CD4-positive, alpha-beta T cell (primary cell): ENCODE data around the gene OR2T34. TPM values are rescaled to one million over a fixed set of nuclear protein-coding genes. Genes with fewer than 3 reads are reported as not detected.
A peak's percentile ranks its signal among the peaks of the same experiment; 100 is the strongest.

Experiments
- ATAC-seq: fragments of 200-7000 bp; cut with Tn5 transposase; one replicate; pipeline ENCODE4 v1.10.0; 2022; ENCODE audit warnings: mild to moderate bottlenecking; ENCODE audit not compliant: poor library complexity
- CTCF ChIA-PET: fragments of 350-600 bp; sonication (Branson Sonifier 250); formaldehyde crosslinking; loops from one replicate; lab custom pipeline; 2021; ENCODE audit warnings: antibody characterized with exemption, inconsistent platforms; lab: Charles Lee
- POLR2A ChIA-PET: fragments of 350-600 bp; sonication (Branson Sonifier 250); formaldehyde crosslinking; loops from one replicate; lab custom pipeline; 2021; ENCODE audit warnings: antibody characterized with exemption, inconsistent platforms; lab: Charles Lee
- DNase-seq, 14 experiments: peaks; one replicate each; pipeline ENCODE4 v3.0.0-alpha.2; 2013 to 2020; ENCODE audit warnings: mixed read lengths in 2 of 14
- H3K27ac ChIP-seq, 2 donors: one replicate each; pipeline versions ENCODE4 v1.5.1 to v1.7.0; 2013; ENCODE audit warnings: low read length in 2 of 2, low read depth in 1 of 2, mild to moderate bottlenecking in 1 of 2
- H3K27me3 ChIP-seq, 2 experiments: 1 replicate in 1 of 2; 2 replicates in 1 of 2; pipeline versions ENCODE4 v1.6.1 to v1.7.0; 2013; ENCODE audit warnings: low read length in 2 of 2, control low read depth in 1 of 2, mild to moderate bottlenecking in 1 of 2, moderate library complexity in 1 of 2; ENCODE audit not compliant: insufficient read depth in 2 of 2, control insufficient read depth in 1 of 2
- H3K36me3 ChIP-seq: one replicate; pipeline ENCODE4 v1.6.1; 2013; ENCODE audit warnings: low read length, control low read depth; ENCODE audit not compliant: insufficient read depth
- H3K4me1 ChIP-seq: one replicate; pipeline ENCODE4 v1.6.1; 2013; ENCODE audit warnings: low read length, control low read depth; ENCODE audit not compliant: insufficient read depth
- H3K4me3 ChIP-seq: one replicate; pipeline ENCODE4 v1.5.1; 2013; ENCODE audit warnings: mild to moderate bottlenecking, low read length, moderate library complexity
- H3K9me3 ChIP-seq, 2 experiments: 1 replicate in 1 of 2; 2 replicates in 1 of 2; pipeline versions ENCODE4 v1.6.1 to v1.7.0; 2013; ENCODE audit warnings: low read length in 2 of 2, mild to moderate bottlenecking in 2 of 2, control low read depth in 1 of 2, moderate library complexity in 1 of 2; ENCODE audit not compliant: control insufficient read depth in 1 of 2, insufficient read depth in 1 of 2
- H3K27ac Mint-ChIP-seq: one replicate; pipeline ENCODE4 v1.8.0; 2020; ENCODE audit warnings: mixed read lengths
- H3K27me3 Mint-ChIP-seq: one replicate; pipeline ENCODE4 v1.8.0; 2021; ENCODE audit warnings: mixed read lengths
- H3K36me3 Mint-ChIP-seq: one replicate; pipeline ENCODE4 v1.8.0; 2021; ENCODE audit warnings: low read depth, mixed read lengths
- H3K4me1 Mint-ChIP-seq: one replicate; pipeline ENCODE4 v1.8.0; 2021; ENCODE audit warnings: low read depth, mixed read lengths
- H3K4me3 Mint-ChIP-seq: one replicate; pipeline ENCODE4 v1.8.0; 2020; ENCODE audit warnings: mild to moderate bottlenecking, mixed read lengths
- H3K9me3 Mint-ChIP-seq: one replicate; pipeline ENCODE4 v1.8.0; 2020; ENCODE audit warnings: mixed read lengths
- CTCF ChIP-seq: fragments of 200-600 bp; IDR thresholded peaks from one replicate; pipeline ENCODE4 v1.8.0; 2022; ENCODE audit warnings: antibody characterized with exemption, mild to moderate bottlenecking
- intact Hi-C, 2 experiments: fragments of 100-400 bp; cut with DNase I in 1 of 2; cut with micrococcal nuclease in 1 of 2; formaldehyde crosslinking; loops; one replicate each; pipeline versions ENCODE4 v1.15.1 to v1.9.0; 2023 to 2025; cut with DNase I, micrococcal nuclease
- total RNA-seq, 174 experiments: library from RNA in 2 of 174; stranded (reverse) in 2 of 174; gene quantifications; one replicate each; pipeline ENCODE4 v1.2.3 and lab custom pipeline; 2021 to 2026

The OR2T34 gene
- total RNA-seq, 2 experiments from 2014 or later, result not detected

- Mint-ChIP-seq H3K36me3 (no peaks in the 10 kb centered on the region), H3K27ac (no peak overlapping the region), H3K9me3 (no peaks in the 10 kb centered on the region), H3K4me3 (no peak overlapping the region), H3K4me1 (no peaks in the 10 kb centered on the region), H3K27me3 (no peaks in the 10 kb centered on the region)
- Histone ChIP-seq H3K27me3 (no peaks in the 10 kb centered on the region), H3K27ac (no peak overlapping the region), H3K4me1 (no peaks in the 10 kb centered on the region), H3K9me3 (no peaks in the 10 kb centered on the region), H3K36me3 (no peaks in the 10 kb centered on the region), H3K4me3 (no peak overlapping the region)
- intact Hi-C loops, result no loop called here
- ChIA-PET CTCF (no interaction called here), POLR2A (interaction anchor here (1.0 kb wide), 1 partner anchor 9 kb away, joined by 3 read pairs; no protein-coding TSS in a partner anchor)
- DNase-seq, result peak in 13 of 14 experiments; percentile 5 to 52 (median 43)
- no peak for ATAC-seq
- TF ChIP-seq CTCF, result peak; percentile 62
These were observed 44.3 kb upstream of the OR2T34 start for GRCh38 chr1:248618878-248619277.

- no peaks in the 10 kb centered on the region for H3K27me3 ChIP-seq
- Mint-ChIP-seq H3K9me3 (no peaks in the 10 kb centered on the region), H3K4me1 (no peaks in the 10 kb centered on the region), H3K27ac (no peak overlapping the region), H3K36me3 (no peaks in the 10 kb centered on the region), H3K27me3 (no peaks in the 10 kb centered on the region), H3K4me3 (no peak overlapping the region)
- TF ChIP-seq CTCF, result no peak
- no peaks in the 10 kb centered on the region for H3K4me1 ChIP-seq
- H3K36me3 ChIP-seq, result no peaks in the 10 kb centered on the region
- intact Hi-C loops, result no loop called here
- H3K4me3 ChIP-seq, result no peak overlapping the region
- CTCF ChIA-PET, result no interaction called here
- H3K9me3 ChIP-seq, result no peaks in the 10 kb centered on the region
- no peak overlapping the region for H3K27ac ChIP-seq
- no peak for DNase-seq
- POLR2A ChIA-PET, result interaction anchor here (1.0 kb wide), 1 partner anchor 10 kb away, joined by 3 read pairs; no protein-coding TSS in a partner anchor
- no peak for ATAC-seq
These were observed 43.6 kb upstream of the OR2T34 start for GRCh38 chr1:248618119-248618518.

- no peaks in the 10 kb centered on the region for H3K4me1 ChIP-seq
- ChIA-PET CTCF (no interaction called here), POLR2A (no interaction called here)
- no peaks in the 10 kb centered on the region for H3K36me3 Mint-ChIP-seq
- H3K36me3 ChIP-seq, result no peaks in the 10 kb centered on the region
- H3K4me3 Mint-ChIP-seq, result no peak overlapping the region
- H3K27me3 Mint-ChIP-seq, result no peaks in the 10 kb centered on the region
- no peak overlapping the region for H3K4me3 ChIP-seq
- no peaks in the 10 kb centered on the region for H3K9me3 Mint-ChIP-seq
- no peaks in the 10 kb centered on the region for H3K27me3 ChIP-seq
- H3K27ac ChIP-seq, result no peak overlapping the region
- no peak overlapping the region for H3K27ac Mint-ChIP-seq
- H3K9me3 ChIP-seq, result no peaks in the 10 kb centered on the region
- no peak for TF ChIP-seq CTCF
- ATAC-seq (no peak), DNase-seq (no peak)
- H3K4me1 Mint-ChIP-seq, result no peaks in the 10 kb centered on the region
- intact Hi-C loops, result no loop called here
These were observed 39.2 kb upstream of the OR2T34 start for GRCh38 chr1:248613742-248614141.
